GM21528 (cell line): ENCODE measurements around the gene ABLIM2.
A peak's percentile ranks its signal among the peaks of the same experiment; 100 is the strongest.

Experiments
- ATAC-seq: cut with Tn5 transposase; IDR thresholded peaks from one replicate; pipeline ENCODE4 v1.9.1; 2021; ENCODE audit warnings: mild to moderate bottlenecking, moderate library complexity; ENCODE audit not compliant: unreplicated experiment, low FRiP score

The ABLIM2 gene

GRCh38 chr4:7995135-7995534 lies 163.5 kb downstream of the ABLIM2 start:
- ATAC-seq: no peak

- ATAC-seq: no peak
These were observed 164.9 kb downstream of the ABLIM2 start for GRCh38 chr4:7993671-7994070.

GRCh38 chr4:7992846-7993245 lies 165.8 kb downstream of the ABLIM2 start:
- no peak for ATAC-seq

DNA sequence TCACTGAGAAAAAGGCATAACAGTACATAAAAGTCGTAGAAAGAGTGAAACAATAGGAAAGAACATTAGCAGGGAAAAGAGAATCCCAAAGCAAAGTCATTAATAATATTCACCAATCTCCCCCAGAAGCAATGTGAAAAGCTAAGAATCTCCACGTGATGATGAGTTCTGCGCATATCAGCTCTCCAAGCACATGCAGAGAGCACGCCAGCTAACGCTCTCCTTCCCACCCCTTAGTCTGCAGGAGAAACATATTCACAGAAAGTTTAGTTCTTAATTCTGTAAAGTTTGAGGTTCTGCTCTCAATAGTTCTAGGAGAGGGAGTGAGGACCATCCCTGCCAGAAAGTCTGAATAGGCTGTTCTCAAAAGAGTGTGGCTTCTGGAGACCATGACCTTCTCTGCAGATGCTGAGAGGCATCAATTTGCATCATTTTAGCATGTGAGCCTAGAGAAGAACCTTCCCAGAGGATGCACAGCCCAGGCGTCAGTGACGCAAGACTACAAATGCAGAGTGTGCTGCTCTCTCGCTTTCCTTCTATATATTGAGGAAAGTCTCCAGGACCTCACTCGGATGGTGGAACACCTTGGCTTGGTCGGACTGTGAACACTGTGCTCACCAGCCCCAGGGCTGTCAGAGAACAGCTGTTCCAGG lies 167.7 kb downstream of the ABLIM2 start:
- no peak for ATAC-seq

GRCh38 chr4:7989654-7990053 lies 169.0 kb downstream of the ABLIM2 start:
- ATAC-seq: no peak

DNA sequence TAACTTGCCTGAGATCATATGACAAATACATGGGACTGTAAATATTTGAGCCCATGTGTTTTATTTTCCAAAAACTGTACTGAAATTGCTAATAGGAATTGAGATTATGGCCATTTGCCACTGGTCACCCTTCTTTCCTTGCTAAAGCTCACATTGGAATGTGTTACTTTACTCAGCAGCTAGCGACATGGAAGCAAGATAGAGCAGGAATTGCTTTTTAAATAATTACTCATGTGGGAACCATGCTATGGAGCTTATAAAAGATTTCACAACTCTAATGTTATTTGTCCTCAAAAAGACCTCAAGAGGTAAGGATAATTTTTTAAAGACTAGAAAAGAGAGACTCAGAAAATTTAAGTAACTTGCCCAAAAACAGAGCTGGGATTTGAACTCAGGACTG lies 170.2 kb downstream of the ABLIM2 start:
- ATAC-seq: no peak

DNA sequence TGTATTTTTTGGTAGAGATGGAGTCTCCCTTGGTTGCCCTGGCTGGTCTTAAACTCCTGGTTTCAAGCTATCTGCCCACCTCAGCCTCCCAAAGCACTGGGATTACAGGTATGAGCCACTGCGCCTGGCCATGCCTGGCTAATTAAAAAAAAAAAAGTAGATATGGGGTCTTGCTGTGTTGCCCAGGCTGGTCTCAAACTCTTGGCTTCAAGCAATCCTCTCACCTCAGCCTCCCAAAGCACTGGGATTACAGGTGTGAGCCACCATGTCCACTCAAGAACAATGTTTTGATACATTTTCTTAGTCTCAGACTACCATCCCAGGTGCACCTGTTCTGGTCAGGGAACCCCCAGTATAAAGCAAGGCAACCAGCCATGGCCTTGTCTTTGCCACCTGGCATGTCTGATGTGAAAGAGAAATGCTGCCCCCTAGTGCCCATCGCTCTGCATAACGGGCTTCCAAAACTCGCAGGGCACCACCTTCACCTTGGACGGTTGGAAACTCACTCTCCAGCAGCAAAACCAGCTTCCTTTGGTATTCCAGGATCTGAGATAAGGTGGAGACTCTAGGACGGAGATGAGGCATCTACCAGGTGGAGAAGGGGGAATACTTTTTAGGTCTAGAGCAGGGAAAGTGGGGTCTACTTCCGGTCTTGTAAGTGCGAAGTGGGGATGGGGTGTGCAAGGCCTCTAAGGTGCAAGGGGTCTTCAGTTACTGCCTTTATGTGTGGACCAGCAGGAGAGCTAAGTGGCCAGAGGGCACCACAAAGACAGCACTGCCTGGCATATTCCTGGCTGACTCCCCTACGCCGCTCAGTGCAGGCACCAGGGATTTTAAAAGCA lies 171.2 kb downstream of the ABLIM2 start:
- ATAC-seq: peak; percentile 77

DNA sequence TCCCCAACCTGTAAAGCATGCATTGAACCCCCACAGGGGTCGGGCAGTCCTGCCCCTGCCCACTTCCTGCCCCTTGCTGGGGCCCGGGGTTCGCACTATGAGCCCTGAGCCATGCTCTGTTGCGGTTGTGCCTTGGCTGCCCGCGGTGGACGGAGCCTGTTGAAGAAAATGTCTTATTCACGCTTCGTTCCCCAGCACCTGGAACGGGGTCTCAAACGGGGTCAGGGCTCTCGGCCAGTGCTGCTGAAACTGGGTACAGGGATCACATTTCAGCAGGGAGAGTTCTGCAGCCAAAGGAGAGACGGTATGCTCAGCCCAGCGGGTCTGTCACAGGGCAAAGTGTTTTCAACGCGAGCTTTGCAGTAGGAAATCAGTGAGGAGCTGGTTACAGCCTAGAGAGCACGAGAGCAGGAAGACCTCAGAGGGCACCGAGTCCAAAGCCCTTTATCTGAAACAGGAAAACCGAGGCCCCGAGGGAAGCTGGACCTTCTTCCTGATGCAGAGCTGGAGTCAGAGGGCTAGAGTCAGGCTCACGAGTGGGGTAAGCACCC lies 172.6 kb downstream of the ABLIM2 start:
- no peak for ATAC-seq

GRCh38 chr4:7985072-7985471 lies 173.5 kb downstream of the ABLIM2 start:
- no peak for ATAC-seq

- no peak for ATAC-seq
These were observed 174.2 kb downstream of the ABLIM2 start for GRCh38 chr4:7984286-7984925.

GRCh38 chr4:7983296-7983695 lies 175.3 kb downstream of the ABLIM2 start:
- ATAC-seq: no peak

DNA sequence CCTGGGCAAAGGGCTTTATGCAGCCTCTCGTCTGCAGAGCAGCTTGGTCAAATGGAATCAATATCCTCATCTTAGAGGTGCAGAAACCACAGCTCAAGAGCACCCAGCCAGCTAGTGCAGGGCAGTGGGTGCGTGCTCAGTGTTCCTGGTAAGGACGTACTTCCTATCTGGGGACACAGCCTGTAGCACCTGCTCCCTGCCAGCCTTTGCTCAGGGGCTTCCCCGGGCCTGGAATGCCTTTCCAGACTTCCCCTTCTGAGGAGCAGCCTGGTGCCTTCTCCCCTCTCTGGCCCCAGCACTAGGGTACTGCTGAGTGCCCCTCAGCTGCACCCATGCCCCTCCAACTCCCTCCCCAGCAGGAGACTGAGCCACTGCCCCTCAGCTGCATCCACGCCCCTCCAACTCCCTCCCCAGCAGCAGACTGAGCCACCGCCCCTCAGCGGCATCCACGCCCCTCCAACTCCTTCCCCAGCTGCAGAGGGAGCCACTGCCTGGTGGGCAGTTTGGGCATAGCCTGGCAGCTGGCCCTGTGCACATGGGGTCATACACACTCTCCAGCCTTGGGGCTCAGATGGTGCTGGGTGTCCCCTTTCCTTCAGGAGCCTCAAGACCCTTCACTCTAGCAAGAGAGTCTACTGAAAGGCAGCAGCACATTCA lies 176.7 kb downstream of the ABLIM2 start:
- no peak for ATAC-seq

DNA sequence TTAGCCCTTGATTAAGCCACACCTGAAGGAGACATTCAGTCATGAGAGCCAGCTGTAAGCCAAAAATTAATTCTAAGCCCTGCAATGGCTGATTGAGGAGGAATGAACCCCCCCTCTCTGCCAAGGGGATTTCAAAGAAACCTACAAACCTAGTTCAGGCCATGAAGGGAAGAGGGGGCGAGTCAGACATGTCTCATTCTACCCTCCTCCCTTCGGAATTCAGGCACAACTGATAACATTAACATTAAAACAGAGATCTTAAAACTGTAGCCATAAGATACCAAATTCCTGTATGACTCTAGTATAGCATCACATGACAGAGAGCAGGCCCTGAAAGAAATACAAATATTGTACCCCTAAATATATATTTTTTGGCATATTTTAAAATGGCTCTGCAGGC lies 178.6 kb downstream of the ABLIM2 start:
- no peak for ATAC-seq

- ATAC-seq: no peak
These were observed 179.0 kb downstream of the ABLIM2 start for GRCh38 chr4:7979652-7979968.

DNA sequence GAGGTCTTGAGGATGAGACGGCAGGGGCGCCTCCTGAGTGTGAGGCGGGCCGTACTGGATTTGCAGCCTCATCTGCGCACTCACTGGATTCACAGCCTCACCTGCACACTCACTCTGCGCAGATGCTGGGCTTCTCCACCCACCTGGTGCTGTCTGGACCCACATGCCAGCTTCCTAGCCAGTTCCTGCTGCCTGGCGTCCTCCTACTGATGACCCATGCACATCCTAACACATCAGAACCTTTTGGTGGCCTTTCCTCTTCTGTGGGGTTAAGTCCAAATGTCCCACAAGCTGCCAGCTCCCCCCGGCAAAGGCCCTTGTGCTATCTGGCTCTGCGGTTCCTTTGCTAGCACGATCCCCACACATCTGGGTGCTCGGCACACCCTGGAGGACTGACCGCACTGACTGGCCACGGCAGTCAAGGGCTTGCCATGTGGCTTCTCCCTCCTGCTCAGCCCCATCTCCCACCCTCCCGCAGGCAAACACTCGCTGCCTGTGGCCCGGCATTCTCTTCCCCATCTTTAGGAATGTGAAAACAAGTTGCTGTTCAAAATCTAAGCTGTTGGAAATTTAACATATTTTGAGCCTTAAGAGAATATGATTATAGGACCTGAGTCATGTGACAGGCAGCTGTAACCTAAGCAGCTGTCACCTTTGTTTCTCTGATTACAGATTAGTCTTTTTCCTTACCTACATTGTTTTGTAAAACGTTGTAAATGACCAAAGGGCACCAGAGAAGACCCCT lies 179.5 kb downstream of the ABLIM2 start:
- no peak for ATAC-seq

DNA sequence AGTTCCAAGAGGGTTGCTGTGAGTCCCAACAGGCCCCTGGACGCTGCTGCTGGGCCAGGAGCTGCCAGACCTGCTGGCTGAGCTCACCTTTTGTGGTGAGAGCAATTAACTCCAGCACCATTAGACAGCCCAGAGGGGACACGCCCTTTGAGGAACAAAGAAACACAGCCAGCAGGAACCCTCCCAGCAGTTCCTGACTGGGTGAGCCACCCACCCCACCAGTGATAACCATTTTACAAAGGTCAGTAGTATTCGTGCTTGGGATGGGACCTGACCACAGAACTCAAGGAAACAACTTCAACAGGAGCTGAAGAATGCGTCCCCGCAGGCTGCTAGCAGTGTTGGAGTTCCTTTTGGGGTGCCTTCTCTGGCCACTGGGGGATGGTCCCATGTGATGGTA lies 180.1 kb downstream of the ABLIM2 start:
- ATAC-seq: no peak

- no peak for ATAC-seq
These were observed 182.0 kb downstream of the ABLIM2 start for GRCh38 chr4:7976634-7977033.

- no peak for ATAC-seq
These were observed 182.6 kb downstream of the ABLIM2 start for GRCh38 chr4:7976025-7976424.

DNA sequence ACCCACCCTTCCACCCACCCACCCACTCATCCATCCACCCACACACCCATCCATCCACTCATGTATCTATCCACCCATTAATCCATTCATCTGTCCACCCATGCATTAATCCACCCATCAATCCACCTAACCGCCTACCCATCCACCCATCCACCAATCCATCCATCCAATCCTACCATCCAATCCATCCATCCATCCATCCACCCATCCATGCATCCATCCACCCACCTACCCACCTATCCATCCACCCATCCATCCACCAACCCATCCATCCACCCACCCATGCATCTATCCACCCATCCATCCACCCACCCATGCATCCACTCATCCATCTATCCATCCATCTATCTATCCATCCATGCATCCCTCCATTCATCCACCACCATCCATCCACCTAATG lies 184.2 kb downstream of the ABLIM2 start:
- ATAC-seq: no peak

DNA sequence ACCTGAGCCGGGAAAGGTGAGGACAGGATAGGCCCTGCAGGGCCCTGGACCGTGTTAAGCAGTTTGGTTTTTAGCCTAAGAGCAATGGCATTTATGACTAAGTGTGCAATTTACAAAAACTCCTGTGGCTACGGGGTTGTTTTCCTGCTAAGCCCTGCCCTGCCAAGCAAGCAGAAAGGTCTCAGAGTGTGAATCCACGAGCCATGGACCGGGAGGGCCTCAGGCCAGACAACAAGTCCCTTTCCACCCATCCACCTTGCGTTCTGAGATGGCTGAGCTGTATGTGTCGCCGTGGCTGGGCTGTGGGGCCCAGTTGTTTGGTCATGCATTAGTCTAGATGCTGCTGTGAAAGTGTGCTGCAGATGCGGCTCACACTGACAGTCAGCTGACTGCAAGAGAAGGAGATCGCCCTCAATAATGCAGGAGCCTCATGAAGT lies 185.1 kb downstream of the ABLIM2 start:
- no peak for ATAC-seq
